ENCODE results near the gene IRF4.
"Not testable (repeated sequence)": the region's sequence is repeated elsewhere in the genome, so short reads cannot be mapped to it uniquely, and the experiment has no call there.

Gene IRF4

DNA sequence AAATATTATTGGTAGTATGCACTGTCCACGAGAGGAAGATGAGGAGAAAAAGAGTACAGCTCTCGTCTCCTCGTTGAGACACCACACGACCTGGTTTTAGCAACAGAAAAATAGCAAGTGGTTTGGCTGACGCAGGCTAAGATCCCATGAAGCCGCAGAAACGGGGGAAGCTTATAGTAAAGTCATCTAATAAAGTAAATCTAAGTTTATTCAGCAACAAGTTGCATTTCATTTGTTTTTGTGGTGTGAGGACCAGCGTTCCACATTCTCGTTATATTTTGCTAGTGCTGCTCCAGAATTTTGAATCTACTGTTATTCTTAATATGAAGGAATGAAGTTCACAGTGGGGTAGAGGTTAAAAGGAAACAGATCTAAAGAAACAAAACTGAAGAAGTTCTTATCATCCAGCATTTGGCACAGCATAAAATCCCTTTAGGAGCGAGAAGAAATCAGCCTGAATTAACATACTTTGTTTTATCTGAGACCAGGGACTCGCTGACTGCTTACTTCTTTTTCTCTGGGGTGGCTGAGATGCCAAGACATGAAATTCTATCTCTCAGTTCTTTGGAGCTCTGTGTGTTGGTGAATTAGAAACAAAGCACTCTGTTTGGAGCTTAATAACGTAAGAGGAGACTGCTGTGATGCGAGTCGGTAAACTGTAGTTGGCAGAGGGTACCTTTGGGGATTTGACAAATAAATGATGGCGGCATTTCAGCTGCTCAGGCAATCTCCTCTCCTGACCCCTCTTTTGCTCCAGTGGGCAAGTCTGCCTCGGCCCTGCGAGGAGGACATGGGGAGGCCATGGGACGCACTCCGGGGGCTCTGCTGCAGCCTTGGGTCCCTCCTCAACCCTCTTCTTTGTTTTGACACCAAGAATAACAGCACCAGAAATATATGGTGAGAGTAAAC, 24.9 kb upstream of the IRF4 start:
- DNase-seq (ENCODE audit: low spot score): no peak

- no peak for DNase-seq (ENCODE audit: low spot score)
Observed at GRCh38 chr6:367298-367794, 24.2 kb upstream of the IRF4 start.

GRCh38 chr6:367891-368630, 23.5 kb upstream of the IRF4 start:
- DNase-seq (ENCODE audit: low spot score): no peak

DNA sequence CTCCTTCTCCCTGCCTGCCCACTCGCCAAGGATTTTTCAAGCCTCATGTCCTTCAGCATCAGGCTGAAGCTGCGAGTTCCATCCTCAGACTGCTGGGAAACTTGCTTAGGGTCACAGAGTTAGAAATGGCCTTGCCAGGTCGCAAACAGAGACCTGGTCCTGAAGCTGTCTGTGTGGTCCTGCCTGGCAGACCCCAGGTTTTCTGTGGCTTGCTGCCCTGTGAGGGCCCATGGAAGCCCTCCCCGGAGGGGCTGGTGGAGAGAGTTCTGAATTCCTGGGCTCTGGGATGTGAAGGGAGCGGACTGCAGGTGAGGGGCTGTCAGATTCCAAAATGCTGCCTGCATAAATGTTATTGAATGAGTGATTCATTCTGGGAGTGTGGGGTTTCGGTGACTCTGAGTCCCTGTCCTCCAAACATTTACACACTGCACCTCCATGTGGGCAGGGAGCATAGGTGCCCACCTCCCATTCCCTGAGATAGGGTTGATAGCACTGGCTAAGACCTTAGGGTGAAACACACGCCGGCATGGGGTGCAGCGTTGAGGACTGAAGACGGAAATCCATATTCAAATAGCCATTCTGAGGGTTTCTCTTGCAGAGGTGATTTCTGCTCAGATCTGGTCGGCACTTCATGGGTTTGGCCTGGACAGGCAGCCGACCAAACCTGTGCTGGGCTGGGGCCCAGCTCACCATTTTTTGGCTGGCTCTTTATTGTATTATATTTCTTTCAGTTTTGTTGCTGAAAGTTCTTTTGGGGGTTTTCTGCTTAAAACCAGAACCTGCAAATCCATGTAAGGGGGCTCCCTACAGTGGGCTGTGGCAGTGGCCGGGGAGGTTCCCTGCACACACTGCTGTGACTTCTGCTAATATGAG, 21.8 kb upstream of the IRF4 start:
- DNase-seq (ENCODE audit: low spot score): no peak

DNA sequence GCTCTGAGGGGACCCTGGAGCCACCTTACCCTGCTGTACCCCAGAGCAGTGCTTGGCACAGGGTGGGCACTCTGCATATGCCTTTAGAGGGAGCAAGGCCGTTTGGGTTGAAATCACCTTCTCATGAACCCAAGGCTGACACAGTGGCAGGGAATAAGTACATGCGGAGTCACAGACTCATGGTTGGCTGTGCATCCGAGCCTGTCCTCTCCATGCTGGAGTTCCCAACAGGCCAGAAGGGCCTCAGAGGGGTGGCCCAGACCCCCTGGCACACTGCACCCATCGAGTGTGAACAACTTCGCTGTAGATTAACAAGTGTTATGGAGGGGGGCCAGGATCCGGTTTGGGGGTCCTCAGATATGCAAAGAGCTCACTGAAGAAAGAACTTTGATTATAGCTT, 21.0 kb upstream of the IRF4 start:
- DNase-seq (ENCODE audit: low spot score): no peak

DNA sequence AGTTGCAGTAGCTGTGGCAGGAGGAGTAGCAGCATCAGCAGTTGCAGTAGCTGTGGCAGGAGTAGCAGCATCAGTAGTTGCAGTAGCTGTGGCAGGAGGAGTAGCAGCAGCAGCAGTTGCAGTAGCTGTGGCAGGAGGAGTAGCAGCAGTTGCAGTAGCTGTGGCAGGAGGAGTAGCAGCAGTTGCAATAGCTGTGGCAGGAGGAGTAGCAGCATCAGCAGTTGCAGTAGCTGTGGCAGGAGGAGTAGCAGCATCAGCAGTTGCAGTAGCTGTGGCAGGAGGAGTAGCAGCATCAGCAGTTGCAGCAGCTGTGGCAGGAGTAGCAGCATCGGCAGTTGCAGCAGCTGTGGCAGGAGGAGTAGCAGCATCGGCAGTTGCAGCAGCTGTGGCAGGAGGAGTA, 19.7 kb upstream of the IRF4 start:
- DNase-seq (ENCODE audit: low spot score): not testable (repeated sequence)

- no peak for DNase-seq (ENCODE audit: low spot score)
Observed at GRCh38 chr6:372336-372911, 19.1 kb upstream of the IRF4 start.

GRCh38 chr6:373031-373430, 18.5 kb upstream of the IRF4 start:
- DNase-seq (ENCODE audit: low spot score): no peak

GRCh38 chr6:373773-374724, 17.5 kb upstream of the IRF4 start:
- no peak for DNase-seq (ENCODE audit: low spot score)

GRCh38 chr6:374956-375355, 16.6 kb upstream of the IRF4 start:
- no peak for DNase-seq (ENCODE audit: low spot score)

GRCh38 chr6:376827-377640, 14.5 kb upstream of the IRF4 start:
- DNase-seq (ENCODE audit: low spot score): no peak

DNA sequence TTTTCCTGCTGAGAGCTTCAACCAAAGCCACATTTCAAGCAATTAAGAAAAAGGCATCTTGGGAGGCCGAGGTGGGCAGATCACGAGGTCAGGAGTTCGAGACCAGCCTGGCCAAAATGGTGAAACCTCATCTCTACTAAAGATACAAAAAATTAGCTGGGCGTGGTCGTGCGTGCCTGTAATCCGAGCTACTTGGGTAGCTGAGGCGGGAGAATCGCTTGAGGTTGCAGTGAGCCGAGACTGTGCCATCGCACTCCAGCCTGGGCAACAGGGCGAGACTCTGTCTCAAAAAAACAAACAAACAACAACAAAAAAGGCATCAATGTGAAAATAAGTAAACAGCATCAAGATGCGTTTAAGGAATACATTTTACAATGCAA, 13.9 kb upstream of the IRF4 start:
- not testable (repeated sequence) for DNase-seq (ENCODE audit: low spot score)

DNA sequence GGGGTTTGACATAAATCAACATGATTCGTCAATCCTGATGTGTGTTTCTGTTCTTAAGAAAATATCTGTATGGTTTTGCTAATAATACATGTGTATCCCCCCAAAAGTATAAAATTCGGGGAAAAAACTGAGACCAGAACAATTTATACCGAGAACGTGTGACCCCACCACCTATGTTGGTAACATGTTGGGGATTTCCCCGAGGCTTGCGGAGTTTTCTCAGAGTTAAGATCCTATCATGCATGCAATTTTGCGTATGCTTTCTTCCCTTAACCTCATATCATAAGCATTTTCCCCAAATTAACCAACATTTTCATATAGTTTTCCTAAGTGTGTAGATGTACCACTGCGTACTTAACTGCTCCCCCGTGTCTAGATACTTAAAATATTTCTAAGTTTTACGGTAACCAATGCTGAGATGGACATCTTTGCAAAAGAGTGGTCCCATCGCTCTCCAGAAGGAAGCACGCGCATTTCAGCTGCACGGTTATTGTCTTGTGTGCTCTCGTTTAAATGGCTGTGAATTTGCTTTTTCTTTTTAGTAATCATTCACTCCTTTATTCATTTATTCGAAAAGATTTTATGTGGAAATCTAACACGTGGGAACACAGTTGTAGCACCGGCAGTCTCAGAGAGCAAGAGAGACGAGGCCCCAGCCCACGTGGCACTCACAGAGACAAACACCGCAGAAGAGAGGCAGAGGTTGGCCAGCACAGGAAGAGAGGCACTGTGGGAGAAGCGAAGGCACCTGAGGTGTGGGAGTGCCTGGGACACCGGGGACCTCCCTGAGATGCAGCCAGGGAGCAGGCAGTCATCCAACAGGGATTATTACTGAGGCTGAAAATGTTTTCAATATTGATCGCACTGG, 13.2 kb upstream of the IRF4 start:
- no peak for DNase-seq (ENCODE audit: low spot score)

DNA sequence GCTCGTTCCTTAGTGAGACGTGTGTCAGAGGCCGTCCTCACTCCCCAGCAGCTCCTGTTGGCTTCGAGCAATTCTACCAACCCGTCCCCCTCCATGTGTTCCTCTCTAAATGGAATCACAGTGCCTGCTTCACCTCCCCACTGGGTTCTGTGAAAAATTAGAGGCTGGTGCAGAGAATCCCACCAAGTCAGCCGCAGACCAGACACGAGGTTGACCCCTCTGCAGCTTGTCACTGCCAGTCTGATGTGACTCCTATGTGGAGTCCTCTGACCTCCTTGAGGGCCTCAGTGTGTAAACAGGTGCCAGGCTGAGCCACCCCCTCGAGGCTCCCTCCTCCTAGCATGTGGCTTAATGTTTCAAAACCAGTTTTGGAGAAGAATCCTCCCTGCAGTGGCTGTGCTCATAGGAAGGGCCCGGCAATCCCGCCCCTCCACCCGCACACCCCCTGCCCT, 12.6 kb upstream of the IRF4 start:
- no peak for DNase-seq (ENCODE audit: low spot score)

- DNase-seq (ENCODE audit: low spot score): no peak
Observed at GRCh38 chr6:379410-380181, 12.0 kb upstream of the IRF4 start.

DNA sequence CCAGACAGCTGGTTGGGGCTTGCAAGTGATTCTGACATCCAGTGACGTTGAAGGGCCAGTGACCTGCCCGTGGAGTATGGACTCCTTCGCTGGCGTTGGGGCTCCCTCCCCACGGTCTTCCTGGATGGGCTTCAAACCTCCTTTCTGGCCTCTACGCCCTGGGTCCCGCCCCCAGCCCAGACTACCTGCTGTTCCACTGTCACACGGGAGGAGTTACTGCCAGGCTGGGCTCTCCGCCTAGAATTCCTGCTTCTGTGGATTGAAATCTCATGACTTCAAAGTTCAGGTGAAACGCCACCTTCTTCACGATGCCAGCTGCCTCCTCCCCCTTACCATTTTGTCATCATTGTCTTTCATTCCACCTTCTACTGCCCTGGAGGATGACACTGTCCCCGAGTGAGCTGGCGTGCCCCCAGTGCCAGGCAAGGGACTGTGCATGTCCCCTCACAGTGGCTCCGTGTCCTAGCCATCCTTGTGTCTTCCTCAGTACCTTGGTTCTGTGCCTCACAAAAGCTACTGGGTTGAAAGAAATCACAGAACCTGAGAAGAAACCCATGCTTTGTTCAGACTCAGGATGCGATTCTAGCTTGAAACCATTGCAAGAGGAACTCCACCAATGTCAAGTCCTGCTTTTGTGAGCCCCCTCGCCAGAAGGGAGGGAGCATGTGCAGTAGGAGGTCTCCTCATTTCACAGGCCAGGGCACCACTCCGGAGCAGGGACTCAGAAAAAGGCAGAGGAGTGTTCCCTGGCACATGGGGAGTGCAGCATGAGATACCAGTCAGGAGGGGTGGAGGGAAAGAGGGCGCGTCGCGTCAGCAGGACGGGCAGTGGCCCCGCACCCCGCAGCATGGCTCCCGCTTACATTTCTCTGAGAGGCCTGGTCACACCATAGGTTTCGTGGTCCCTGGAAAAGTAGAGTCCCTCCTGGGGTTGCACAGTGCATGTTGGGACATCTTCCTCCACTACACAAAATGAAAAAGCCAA, 11.0 kb upstream of the IRF4 start:
- DNase-seq (ENCODE audit: low spot score): no peak

Measured in iPS-NIHi11 (cell line).